ENCODE measurements around the gene CAMTA1. TPM values are rescaled to one million over a fixed set of nuclear protein-coding genes. Genes with fewer than 3 reads are reported as not detected.

CAMTA1 gene
- total RNA-seq, 1 donor from 2014 or later, result 30.6 TPM

GRCh38 chr1:7233646-7234470 lies 448.6 kb downstream of the CAMTA1 start:
- DNase-seq, result no peak

GRCh38 chr1:7234471-7234755 lies 449.2 kb downstream of the CAMTA1 start:
- no peak for DNase-seq

DNA sequence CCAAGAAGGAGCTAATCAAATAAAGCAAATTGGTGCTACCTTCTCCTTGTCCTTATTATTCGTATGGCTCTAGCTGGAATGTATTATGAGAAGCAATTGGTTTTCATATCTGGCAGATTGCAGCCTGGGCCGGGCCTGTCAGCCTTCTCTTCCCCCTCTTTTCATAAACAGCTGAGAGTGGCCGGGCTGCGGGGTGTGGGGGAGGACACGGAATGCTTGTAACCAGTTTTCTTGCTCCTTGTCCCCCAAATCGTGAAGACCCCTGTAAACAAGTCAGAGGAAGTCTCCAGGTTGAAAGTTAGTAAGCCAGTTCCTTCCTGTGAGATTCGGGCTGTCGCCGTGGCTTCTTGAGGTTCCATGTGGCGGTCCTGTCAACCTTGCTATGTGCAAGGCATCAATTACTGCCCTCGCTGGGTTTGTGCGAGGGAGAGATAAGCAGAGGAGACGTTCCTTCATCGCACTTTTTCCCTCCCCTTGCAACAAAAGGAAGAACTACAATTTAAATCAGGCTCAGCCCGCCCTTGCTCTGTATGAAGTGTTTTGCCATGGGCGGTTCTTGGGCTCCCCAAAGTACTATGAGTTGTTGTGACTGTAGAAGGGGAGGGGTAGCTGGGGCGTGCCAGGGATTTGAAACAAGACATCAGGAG lies 450.7 kb downstream of the CAMTA1 start:
- DNase-seq, result no peak

DNA sequence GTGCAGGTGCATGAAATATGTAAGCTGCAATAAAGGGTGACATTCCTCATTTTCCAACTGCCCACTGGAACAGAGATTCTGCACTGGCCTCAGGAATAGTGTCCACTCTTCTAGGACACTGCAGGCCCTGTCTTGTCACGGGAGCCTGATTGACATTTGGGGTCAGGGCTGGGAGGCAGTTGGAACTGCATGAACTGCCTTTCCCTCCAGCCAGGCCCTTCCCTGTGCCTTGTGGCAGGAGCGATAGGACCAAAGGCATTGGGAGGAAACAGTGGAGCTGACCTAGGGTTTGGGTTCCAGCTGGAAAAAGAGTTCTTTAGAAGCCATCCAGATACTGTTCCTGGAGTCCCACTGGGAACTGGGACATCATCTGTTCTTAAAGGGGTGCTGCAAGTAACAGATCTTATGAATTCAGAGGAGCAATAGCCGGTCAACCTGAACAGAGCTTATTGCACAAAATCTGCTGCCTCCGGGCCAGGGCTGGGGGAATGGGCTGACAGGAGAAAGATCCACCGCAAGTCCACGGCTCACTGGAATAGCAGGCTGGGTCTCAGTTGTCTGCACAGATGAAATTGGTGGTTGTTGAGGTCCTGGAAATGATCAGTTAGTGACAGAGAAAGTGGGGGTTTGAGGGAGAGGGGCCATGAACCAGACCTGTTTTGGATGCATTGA lies 451.7 kb downstream of the CAMTA1 start:
- DNase-seq, result no peak

DNA sequence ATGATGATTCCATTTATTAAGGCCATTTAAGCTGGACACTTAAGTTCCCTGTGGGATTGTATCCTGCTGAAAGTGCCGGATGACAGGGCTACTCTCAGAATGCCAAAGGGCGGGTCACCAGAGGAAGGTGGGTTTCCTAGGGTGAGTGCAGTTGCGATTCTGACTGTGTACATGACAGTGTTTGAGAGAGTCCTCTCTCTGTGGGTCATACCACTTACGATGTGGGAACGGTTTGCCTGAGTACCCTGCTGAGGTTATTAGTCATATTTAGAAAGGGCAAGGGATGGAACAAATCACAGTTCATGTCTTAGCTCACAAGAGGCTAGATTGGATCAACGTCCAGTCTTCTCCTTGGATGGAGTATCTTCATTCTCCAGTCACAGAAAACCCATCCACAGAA lies 461.9 kb downstream of the CAMTA1 start:
- no peak for DNase-seq

GRCh38 chr1:7247791-7248548 lies 462.7 kb downstream of the CAMTA1 start:
- no peak for DNase-seq

DNA sequence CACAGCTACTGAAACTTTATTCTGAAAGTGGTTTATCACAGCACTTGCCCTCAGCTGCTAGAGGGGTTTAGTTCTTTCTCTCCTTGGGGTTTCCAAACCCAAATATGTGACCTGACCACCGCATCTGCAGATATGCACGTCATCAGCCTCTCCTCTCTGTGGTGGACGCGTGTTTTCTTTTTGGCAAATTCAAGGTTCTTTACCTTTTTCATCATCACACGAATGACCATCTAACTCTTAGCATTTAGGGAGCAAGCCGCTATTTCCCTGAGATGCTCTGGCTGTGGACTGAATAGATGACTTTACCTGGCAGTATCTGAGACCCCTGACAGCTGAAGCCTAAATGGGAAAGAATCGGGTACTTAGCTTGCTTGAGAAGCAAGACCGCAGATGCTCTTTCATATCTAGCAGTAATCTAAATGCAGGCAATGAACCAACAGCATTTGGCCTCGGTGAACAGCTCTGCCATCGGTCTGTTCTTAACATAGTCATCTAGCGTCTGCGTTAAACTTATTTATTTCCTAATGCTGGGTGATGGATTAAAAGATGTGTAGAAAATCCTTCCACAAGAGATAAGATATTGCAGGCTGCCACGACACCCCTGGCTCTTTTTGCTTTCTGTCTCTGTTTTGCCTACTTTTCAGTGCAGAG lies 463.4 kb downstream of the CAMTA1 start:
- no peak for DNase-seq

- no peak for DNase-seq
These were observed 464.3 kb downstream of the CAMTA1 start for GRCh38 chr1:7249516-7249915.

DNA sequence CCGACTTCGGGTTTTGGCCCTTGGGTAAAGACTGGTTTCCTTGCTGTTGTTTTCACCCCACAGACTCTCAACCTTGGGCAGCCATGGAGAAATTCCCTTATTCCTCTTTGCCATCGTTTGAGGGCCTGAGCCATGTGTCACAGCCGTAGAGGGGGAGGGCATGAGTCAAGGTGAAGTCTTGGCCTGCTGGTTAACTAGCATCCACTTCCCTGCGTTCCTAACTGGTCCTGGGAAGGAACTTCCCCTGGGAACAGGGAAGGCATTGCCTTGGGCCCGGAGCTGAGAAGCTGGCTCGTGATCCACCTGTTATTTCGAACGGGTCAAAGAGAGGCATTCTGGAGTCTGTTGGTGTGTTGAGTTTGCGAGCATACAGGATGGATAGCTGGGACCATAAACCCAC lies 464.9 kb downstream of the CAMTA1 start:
- no peak for DNase-seq

- no peak for DNase-seq
These were observed 465.6 kb downstream of the CAMTA1 start for GRCh38 chr1:7250597-7251453.

DNA sequence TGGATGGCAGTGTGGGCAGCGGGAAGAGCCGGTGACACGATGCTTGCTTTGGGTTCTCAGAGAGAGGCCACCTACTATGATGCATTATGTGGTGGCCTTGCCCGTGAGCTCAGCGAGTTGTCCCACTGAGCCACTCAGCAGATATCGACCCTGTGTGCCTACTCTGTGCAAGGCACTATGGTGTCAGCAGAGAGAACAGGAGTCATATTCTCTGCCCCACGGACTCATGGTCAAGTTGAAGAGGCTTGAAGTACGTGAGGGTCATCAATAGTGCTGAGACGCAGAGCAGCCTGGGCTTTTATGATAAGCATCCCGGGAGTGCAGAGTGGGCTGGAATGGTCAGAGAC lies 466.2 kb downstream of the CAMTA1 start:
- DNase-seq, result no peak

DNA sequence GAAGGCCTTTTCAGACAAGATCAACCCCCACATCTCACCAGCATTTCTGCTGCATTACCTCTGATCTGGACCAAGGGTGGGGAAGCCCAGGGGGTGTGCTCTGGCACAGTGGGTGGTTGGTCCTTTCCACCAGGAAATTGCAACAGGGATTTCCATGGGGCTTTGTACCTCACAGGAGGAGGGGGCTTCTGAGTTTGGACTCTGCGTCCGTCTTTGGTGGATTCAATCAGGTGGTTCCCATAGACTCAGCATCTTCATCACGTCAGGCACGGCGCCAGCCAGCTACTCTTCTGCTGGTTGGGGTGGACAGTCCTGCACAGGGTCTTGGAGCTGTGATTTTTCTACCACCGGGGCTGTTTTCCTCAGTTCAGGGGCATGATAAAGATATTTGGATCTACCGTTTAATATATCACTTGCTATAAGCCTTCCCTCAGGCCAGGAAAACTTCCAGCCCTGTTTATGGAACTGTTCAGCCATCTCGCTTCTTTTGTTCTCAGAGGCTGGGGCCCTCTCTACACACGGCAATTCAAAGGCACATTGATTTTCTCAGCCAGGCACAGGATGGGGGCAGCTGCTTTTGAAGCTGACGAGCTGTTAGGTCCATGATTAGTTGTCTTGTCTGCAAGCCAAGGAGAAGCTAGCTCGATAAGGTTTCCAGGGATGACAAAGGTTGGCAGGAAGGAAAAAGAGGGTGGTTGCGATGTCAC lies 467.3 kb downstream of the CAMTA1 start:
- no peak for DNase-seq

- DNase-seq, result no peak
These were observed 467.8 kb downstream of the CAMTA1 start for GRCh38 chr1:7253118-7253480.

GRCh38 chr1:7253988-7254587 lies 468.8 kb downstream of the CAMTA1 start:
- DNase-seq, result no peak

DNA sequence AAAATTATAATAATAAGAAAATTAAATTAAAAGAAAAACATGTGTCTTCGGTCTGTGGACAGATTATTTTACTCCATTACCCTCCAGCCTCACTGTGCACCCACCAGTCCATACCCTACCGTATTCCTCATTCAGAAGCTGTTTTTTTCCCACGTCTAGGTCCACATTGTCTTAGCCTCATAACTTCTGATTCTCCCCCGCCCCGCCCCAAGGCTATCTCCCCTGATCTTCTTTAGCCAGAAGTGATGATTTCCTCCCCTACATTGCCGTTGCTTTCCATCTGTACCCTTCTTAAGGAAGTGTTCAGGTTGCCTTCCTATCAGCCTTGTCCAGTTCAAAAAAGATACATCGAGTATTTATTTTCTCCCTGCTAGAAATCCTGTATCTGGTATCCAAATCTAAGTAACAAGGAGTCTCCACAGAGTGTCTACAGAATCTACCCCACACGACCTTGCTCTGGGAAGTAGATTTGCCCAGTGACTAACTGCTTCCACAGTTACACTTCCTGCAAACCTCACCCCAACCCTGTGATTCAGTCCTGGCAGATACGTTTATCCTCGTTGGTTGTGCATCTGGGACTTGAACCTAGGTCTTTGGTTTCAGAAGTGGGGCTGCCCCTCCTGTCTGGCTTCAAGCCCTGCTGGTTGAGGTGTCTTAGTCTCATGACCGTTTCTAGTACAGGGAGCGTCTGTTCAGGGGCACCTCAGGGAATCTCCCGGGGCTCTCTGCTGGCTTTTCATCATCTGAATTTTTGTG lies 470.2 kb downstream of the CAMTA1 start:
- no peak for DNase-seq

DNA sequence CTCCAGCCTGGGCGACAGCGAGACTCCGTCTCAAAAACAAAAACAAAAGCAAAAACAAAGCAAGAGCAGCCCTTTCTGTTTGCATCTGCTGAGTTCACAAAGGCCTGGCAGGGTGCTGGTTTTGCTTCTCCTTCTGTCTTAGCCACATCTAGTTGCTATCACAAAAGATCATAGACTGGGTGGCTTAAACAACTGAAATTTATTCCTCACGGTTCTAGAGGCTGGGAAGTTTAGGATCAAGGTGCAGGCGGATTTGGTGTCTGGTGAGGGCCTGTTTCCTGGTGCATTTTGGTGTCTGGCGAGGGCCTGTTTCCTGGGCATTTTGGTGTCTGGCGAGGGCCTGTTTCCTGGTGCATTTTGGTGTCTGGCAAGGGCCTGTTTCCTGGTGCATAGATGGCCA lies 471.3 kb downstream of the CAMTA1 start:
- DNase-seq, result no peak

DNA sequence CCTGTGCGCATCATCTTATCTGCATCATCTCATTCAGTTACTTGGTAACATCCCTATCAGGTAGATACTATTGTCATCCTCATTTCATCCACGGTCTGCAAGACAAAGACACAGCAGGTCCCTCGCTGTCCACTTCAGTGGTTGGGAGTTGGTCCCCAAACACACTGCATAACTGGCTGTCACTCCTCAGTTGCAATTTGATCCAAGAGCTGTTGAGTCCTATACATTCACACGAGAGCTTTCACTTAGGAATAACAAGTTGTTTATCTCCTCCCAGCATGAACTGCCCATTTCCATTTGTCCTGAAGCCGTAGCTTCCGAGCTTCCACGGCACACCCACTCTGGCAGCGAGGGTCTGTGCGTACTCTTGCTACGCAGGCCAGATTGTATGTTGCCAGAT lies 472.0 kb downstream of the CAMTA1 start:
- no peak for DNase-seq

- no peak for DNase-seq
These were observed 473.4 kb downstream of the CAMTA1 start for GRCh38 chr1:7258589-7259135.

- DNase-seq, result no peak
These were observed 474.7 kb downstream of the CAMTA1 start for GRCh38 chr1:7259955-7260354.

All from skin of body (tissue), 2 donors.